Suprapubic skin (tissue), 4 donors: ENCODE data around the gene ARHGAP1.

Source experiments
- CTCF ChIP-seq, 2 donors: fragments of 200-600 bp in 1 of 2; fragments of 450-650 bp in 1 of 2; sonication (generic) in 1 of 2; IDR thresholded peaks; one replicate each; pipeline ENCODE4 v1.5.1; 2016 to 2019; ENCODE audit warnings: antibody characterized with exemption in 2 of 2, mild to moderate bottlenecking in 1 of 2, moderate library complexity in 1 of 2
- EP300 ChIP-seq: sonication (generic); formaldehyde crosslinking; IDR thresholded peaks from one replicate; pipeline ENCODE4 v1.6.1; 2017; ENCODE audit warnings: antibody characterized with exemption
- POLR2A ChIP-seq, 2 donors: fragments of 450-650 bp; IDR thresholded peaks; one replicate each; pipeline ENCODE4 v1.6.1; 2017; ENCODE audit warnings: antibody characterized with exemption in 2 of 2, mild to moderate bottlenecking in 2 of 2, moderate library complexity in 2 of 2
- POLR2AphosphoS5 ChIP-seq, 3 donors: sonication (generic); formaldehyde crosslinking; IDR thresholded peaks; one replicate each; pipeline ENCODE4 v1.6.1; 2017; ENCODE audit warnings: antibody characterized with exemption in 3 of 3

GRCh38 chr11:46675288-46675851 is 25.0 kb downstream of the ARHGAP1 start:
- no peak for TF ChIP-seq CTCF (IDR thresholded peaks at IDR 0.05)
- TF ChIP-seq EP300: no peak
- TF ChIP-seq POLR2AphosphoS5 (IDR thresholded peaks at IDR 0.05): peak in 1 of 3 donors; percentile 28
- TF ChIP-seq POLR2A (IDR thresholded peaks at IDR 0.05): peak in 1 of 2 donors; percentile 4
